GM15510 (cell line): ENCODE results near the gene TMEM154.

Source experiments
- POLR2A ChIP-seq: IDR thresholded peaks from 3 replicates; pipeline ENCODE4 v1.6.1; 2011; ENCODE audit warnings: borderline replicate concordance; ENCODE audit not compliant: insufficient read length; ENCODE audit errors: extremely low read depth

Gene TMEM154

DNA sequence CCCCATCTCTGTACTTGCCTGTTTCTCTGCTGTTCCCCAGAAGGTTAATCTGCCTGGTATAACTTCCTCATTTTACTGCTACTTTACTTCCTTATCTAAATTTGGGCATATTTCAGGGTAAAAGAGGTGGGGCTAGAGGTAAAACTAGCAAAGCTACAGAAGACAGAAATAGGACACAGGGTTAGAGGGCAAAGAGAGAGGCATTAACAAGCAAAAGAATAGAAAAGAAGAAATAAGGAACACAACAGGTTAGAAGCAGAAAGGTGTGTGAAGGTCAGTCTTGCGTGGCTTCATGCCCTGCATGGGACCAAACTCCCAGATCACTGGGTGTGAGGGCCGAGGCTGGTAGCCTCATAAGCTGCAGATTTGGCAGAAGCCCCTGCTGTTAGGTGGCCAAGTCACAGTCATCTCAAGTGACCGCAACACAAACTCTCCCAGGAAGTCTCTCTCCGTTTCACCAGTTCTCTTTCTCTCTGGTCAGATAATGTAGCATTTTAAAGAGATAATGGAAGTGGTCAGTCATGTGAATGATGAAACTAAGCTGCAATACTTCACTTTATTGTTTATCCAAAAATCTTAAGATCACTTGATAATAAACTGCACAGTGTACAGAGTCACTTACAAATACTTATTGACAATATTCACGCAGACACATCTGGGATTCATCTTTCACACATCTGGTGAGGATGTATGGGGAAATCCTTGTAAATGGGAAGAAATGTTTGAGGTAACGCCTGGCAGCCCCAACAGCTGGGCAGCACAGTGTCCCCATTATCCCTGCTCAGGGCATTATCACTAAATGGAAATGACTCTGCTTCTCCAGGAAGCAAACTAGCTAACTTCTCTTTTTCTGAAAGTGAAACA is 16.4 kb downstream of the TMEM154 start:
- TF ChIP-seq POLR2A = no peak

- TF ChIP-seq POLR2A = no peak
These were observed 18.1 kb downstream of the TMEM154 start for GRCh38 chr4:152661649-152662048.

- TF ChIP-seq POLR2A = no peak
These were observed 19.3 kb downstream of the TMEM154 start for GRCh38 chr4:152660526-152660925.

- no peak for TF ChIP-seq POLR2A
These were observed 20.0 kb downstream of the TMEM154 start for GRCh38 chr4:152659806-152660205.

DNA sequence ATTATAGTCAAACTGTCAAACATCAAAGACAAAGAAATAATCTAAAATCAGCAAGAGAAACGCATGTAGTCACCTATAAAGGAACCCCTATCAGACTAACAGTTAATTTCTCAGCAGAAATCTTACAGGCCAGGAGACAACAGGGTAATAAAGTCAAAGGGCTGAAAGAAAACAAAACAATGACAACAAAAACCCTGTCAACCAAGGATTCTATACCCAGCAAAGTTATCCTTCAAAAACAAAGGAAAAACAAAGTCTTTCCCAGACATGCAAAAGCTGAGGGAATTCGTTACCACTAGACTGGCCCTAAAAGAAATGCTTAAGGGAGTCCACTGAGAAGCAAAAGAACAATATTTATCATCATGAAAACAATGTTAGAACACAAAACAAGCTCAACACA is 22.1 kb downstream of the TMEM154 start:
- no peak for TF ChIP-seq POLR2A

- no peak for TF ChIP-seq POLR2A
These were observed 24.3 kb downstream of the TMEM154 start for GRCh38 chr4:152655272-152656129.

- TF ChIP-seq POLR2A = no peak
These were observed 27.7 kb downstream of the TMEM154 start for GRCh38 chr4:152652102-152652501.

DNA sequence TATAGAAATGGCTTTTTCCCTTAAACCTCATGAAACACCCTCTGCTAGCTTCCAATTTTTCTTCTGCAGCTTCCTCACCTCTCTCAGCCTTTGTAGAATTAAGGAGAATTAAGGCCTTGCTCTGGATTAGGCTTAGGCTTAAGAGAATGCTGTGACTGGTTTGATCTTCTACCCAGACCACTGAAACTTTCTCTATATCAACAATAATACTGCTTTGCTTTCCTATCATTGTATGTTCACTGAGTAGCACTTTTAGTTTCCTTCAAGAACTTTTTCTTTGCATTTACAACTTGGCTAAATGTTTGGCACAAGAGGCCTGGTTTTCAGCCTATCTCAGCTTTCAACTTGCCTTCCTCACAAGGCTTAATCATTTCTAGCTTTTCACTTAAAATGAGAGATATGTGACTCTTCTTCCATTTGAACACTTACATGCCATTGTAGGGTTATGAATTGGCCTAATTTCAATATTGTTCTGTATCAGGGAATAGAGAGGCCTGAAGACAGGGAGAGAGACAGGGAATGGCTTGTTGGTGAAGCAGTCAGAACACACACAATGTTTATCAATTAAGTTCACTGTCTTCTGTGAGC is 28.2 kb downstream of the TMEM154 start:
- TF ChIP-seq POLR2A = no peak

DNA sequence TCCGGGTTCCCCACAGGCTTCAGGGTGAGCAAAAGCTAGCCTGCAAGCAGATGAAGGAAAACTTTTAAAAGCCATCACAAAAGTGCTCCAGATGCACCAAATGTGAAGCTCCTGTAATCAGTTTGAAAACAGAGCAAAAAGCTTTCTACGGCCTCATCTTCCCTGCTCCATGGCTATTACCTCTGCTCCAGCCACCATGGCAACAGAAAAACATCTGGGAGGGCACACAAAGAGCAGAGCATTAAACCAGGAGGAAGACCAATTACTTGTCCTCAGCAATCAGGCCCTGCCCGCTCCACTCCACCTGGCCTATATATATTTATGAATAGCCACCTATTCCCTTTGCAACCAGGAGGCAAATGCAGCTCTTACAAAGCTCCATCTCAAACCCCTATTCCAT is 33.6 kb downstream of the TMEM154 start:
- no peak for TF ChIP-seq POLR2A

DNA sequence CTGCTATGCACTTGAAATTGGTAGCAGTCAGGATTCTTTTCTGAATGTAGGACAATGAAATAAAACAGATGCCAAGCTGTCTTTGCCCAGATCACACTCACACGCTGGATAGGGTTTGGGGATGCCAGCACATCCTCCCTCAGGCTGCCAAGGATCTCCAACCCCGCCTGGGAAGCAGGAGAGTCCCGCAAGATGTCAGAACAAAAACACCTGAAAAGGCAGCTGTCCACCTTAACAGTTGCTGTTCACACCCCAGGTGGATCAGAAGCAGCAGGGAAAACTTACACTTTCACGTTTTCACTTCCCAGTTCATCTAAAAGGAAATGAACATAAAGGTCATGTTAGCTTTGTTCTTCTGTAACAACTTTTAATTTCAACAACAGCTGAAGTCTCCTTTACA is 35.7 kb downstream of the TMEM154 start:
- TF ChIP-seq POLR2A = no peak

DNA sequence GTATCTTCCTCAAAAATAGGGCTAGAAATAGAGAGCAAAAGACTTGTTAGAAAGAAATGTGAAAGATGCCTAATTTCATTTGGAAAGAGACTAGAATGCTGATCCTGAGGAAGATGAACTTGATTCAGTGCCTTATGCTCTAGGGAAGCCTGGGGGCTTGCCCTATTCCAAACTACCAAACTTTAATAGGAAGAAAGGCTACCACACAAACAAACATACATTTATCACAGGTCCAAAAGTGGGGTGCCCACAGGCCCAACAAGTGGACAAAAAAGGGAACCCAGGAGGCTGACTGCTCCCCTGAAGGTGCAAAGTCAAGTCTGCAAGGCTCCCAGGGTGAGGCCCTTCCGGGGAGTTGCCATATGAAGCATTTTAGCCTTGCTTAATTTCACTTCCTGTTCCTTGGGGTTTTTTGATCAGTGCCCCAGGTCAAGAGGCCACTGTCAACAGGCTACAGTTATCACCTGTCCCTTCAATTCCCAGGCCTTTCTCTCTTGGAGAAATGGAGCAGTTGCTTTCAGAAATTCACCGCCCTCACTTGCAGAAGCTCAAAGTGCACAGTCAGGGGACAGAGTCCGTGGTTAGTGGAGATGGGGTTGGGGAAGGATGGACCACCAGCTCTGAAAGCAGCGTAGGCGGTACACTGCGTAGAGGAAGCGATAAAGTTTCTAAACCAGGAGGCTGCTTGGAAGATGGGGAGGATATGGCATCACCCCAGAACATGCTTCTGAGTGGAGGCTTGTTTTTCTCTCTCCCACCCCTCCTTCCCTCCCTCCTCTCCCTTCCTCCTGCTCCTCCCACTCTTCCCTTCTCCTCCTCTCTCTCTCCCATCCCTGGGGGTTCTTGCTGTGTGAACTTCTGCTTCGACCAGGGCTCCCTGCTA is 36.4 kb downstream of the TMEM154 start:
- TF ChIP-seq POLR2A = peak; percentile 37

- TF ChIP-seq POLR2A = no peak
These were observed 39.5 kb downstream of the TMEM154 start for GRCh38 chr4:152640058-152640921.

DNA sequence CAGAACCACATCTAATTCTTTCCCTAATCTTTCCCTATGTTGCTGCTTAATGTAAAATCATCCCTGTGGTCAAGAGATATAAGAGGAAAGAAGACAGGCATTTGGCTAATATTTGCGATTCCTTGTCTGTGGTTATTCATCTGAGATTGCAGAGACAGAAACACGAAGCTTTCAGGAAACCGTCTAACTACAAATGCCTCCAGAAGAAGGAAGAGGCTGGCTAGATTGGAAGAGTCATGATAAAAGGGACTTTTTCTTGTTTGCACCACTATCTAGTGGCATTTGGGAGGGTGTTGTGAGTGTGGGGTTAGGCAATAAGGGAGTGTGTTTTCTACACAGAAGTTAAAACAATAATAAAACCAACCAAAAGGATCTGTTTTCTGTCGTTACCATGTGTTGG is 43.9 kb downstream of the TMEM154 start:
- no peak for TF ChIP-seq POLR2A
